GM19351 (cell line): ENCODE results near the gene DUS3L.
A peak's percentile ranks its signal among the peaks of the same experiment; 100 is the strongest.

Experiments used
- ATAC-seq: cut with Tn5 transposase; IDR thresholded peaks from one replicate; pipeline ENCODE4 v1.9.1; 2021; ENCODE audit warnings: mild to moderate bottlenecking, moderate library complexity; ENCODE audit not compliant: unreplicated experiment

Gene DUS3L

GRCh38 chr19:5822181-5822844 is 31.4 kb upstream of the DUS3L start:
- ATAC-seq = no peak

GRCh38 chr19:5821521-5822180 is 30.7 kb upstream of the DUS3L start:
- no peak for ATAC-seq

- ATAC-seq = no peak
Measured at GRCh38 chr19:5820785-5821184, 29.8 kb upstream of the DUS3L start.

- no peak for ATAC-seq
Measured at GRCh38 chr19:5818594-5818993, 27.6 kb upstream of the DUS3L start.

GRCh38 chr19:5817218-5817617 is 26.3 kb upstream of the DUS3L start:
- ATAC-seq = no peak

GRCh38 chr19:5814852-5815246 is 23.9 kb upstream of the DUS3L start:
- ATAC-seq = no peak

GRCh38 chr19:5814123-5814851 is 23.3 kb upstream of the DUS3L start:
- ATAC-seq = no peak

- ATAC-seq = no peak
Measured at GRCh38 chr19:5811117-5811516, 20.2 kb upstream of the DUS3L start.

GRCh38 chr19:5809469-5809868 is 18.5 kb upstream of the DUS3L start:
- no peak for ATAC-seq

GRCh38 chr19:5809053-5809452 is 18.1 kb upstream of the DUS3L start:
- no peak for ATAC-seq

GRCh38 chr19:5808120-5808816 is 17.3 kb upstream of the DUS3L start:
- ATAC-seq = no peak

GRCh38 chr19:5806905-5807304 is 15.9 kb upstream of the DUS3L start:
- ATAC-seq = no peak

GRCh38 chr19:5806133-5806489 is 15.1 kb upstream of the DUS3L start:
- no peak for ATAC-seq

GRCh38 chr19:5805462-5806132 is 14.6 kb upstream of the DUS3L start:
- no peak for ATAC-seq

GRCh38 chr19:5804516-5805461 is 13.8 kb upstream of the DUS3L start, which contains the start of gene NRTN:
Gene NRTN, plus strand, starts transcription at chr19:5805067. Its CDS starts 19,099 bp downstream, at chr19:5824166.
- ATAC-seq = no peak

- peak; percentile 64 for ATAC-seq
Measured at GRCh38 chr19:5803752-5804515, 13.0 kb upstream of the DUS3L start.

GRCh38 chr19:5803441-5803751 is 12.4 kb upstream of the DUS3L start:
- no peak for ATAC-seq

- ATAC-seq = no peak
Measured at GRCh38 chr19:5801796-5802619, 11.0 kb upstream of the DUS3L start.
